ENCODE results near the gene FLVCR2.

DNA sequence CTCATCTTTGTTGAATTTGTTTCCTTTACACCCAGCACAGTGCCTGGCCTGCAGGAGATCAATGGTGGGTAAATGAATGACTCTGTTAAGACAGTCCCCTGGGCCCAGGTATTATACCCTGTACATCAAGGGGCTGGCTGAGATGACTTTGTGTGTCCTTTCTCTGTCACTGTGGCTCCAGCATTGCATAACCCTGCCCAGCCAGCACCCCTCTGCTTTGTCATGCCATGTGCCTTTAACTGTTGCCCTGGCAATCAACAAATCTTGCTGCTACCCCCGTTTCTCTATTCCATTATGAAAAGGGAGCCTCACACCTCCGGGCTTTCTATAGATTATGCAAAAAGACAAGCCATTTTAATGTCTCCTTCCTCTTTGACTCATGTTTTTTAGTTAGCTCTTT is 7.6 kb upstream of the FLVCR2 start:
- no peak for TF ChIP-seq EZH2 (IDR thresholded peaks at IDR 0.05; ENCODE audit: low read length, missing control alignments)
- TF ChIP-seq, protein P1, sequence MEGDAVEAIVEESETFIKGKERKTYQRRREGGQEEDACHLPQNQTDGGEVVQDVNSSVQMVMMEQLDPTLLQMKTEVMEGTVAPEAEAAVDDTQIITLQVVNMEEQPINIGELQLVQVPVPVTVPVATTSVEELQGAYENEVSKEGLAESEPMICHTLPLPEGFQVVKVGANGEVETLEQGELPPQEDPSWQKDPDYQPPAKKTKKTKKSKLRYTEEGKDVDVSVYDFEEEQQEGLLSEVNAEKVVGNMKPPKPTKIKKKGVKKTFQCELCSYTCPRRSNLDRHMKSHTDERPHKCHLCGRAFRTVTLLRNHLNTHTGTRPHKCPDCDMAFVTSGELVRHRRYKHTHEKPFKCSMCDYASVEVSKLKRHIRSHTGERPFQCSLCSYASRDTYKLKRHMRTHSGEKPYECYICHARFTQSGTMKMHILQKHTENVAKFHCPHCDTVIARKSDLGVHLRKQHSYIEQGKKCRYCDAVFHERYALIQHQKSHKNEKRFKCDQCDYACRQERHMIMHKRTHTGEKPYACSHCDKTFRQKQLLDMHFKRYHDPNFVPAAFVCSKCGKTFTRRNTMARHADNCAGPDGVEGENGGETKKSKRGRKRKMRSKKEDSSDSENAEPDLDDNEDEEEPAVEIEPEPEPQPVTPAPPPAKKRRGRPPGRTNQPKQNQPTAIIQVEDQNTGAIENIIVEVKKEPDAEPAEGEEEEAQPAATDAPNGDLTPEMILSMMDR (conservative IDR thresholded peaks at IDR 0.05 in 1 of 2, IDR thresholded peaks at IDR 0.05 in 1 of 2; ENCODE audit: low read depth in 1 of 2, low read length in 2 of 2) = no peak

Data from fibroblast of lung (primary cell).